HG02884 (cell line): ENCODE results near the gene PLEKHS1.
"Not testable (repeated sequence)": the region's sequence is repeated elsewhere in the genome, so short reads cannot be mapped to it uniquely, and the experiment has no call there.

ENCODE experiments used
- ATAC-seq: cut with Tn5 transposase; IDR thresholded peaks from one replicate; pipeline ENCODE4 v1.9.1; 2021; ENCODE audit warnings: mild to moderate bottlenecking, moderate library complexity; ENCODE audit not compliant: unreplicated experiment

The PLEKHS1 gene

DNA sequence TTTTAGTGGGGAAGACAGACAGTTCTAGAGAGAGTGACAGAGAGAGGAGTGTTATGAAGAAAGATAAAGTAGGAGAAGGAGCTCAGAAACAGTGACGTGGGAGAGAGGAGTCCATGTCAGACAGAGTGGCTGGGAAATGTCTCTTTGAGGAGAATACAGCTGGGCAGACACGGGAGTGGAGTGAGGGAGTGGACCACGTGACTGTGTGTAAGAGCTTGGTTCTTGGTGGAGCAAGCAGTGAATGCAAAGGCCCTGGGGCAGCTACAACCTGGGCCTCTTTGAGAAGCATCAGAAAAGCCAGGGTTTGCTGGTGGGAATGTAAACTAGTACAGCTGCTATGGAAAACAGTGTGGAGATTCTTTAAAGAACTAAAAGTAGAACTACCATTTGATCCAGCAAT is 11.9 kb upstream of the PLEKHS1 start:
- ATAC-seq = no peak

DNA sequence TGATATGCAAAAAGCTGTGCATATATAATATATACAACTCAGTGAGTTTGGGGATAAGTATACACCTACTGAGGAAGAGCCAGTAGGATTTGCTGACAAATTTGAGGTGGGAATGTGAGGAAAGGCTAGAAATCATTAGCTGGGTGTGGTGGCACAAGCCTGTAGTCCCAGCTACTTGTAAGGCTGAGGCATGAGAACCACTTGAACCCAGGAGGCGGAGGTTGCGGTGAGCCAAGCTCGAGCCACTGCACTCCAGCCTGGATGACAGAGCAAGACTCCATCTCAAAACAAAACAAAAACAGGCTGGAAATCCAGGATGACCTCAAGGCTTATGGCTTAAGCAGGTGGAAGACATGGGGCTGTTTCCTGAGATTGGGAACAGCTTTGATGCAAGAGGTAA is 10.6 kb upstream of the PLEKHS1 start:
- ATAC-seq = no peak

DNA sequence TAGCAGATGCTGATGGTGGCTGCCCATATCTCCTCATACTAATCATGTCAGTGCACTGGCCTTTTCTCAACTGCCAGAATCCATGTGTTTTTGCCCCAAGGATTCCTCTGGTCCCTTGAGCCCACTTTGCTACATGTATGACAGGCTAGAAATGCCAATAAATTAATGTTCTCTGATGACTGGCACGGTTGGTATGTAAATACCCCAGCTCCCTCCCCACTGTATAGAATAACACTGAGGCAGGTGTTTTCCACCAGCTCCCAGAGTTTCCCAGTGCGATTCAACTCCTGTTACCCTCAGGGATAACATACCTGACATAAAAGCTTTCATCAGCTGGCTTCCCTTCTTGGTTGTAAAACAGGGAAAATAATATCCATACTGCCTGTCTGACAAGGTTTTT is 9.0 kb upstream of the PLEKHS1 start:
- ATAC-seq = no peak

DNA sequence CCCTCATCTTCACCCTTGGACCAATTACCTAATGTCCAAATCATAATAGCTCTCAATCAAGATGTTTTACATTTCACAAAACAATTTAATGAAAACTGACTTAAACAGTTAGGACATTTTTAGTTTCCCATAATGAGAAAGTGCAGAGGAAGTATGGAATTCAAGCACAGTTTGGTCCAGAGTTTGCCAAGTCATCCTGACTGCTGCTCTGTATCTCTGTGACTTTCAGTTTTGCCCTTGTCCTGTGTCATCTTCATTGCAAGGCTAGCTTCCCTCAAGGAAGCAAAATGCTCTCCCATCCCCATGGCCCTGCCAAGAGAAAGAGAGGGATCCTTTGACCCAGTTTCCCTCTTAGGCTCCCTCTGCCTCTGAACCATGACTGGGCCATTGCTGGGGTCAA is 7.9 kb upstream of the PLEKHS1 start:
- no peak for ATAC-seq

DNA sequence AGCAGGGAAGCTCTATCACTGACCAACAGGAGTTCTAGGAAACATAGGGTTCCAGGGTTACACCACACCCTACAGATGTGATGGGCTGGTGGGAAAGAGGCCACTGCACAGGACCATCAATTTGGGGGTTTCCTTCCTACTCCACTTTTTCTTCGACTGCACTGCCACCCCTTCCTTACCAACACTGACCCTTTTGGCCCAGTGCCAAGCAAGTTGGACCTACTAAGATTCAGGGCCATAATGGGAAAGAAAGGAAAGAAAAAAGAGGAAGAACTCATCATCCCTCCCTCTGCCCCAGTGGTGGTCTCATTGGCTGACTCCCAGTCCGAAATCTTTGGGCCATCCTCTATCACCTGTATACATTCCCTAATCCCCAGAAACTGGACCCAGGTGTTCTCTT is 6.1 kb upstream of the PLEKHS1 start:
- ATAC-seq = no peak

DNA sequence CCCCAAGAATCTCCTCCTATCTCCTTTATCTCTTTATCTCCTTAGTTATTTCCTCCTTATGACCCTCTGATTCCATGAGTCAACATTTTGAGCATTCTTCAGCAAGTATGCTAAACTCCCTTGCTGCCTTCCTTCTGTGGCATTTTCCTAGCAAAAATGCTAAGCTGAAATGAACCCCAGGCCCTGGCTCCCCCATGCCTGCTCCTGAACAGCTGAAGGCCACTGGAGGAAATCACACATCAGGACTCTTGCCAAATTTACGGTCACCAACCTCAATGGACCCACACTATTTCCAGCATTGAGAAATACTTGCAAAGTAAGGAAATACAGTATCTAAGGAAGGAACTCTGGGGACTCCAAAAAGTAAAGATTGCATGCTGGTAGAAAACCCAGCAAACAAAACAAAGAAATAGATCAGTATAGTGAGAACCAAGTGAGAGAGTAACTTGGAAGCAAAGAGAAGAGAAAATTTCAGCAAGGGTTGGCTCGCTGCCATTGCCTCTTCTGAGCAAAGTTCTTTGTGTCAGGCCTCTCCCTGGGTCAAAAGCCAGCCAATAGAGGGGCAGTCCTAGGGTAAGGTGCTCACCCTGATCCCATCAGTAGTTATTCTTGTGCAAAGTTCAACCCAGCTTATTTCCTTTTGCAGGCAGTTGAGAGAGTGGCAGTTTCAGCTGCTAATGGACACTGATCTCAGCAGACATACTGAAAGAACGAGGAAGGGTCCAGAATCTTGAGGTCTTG is 5.1 kb upstream of the PLEKHS1 start:
- no peak for ATAC-seq

DNA sequence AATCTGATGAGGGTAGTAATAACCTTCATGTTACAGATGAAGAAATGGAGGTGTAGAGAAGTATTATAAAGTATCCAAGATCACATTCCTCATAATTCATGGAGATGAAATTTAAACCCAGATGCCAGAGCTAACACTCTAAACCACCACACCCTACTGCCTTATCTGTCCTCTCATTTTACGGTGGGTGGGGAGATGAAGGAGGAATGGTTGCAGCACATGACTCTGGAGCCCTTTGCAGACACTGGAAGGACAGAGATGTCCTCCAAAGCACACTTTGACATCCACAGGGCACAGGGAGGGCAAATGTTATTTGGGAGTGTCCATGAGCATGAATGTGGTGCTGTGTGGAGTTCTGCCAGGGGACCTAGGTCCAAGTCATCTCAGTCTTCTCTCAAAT is 1.1 kb downstream of the PLEKHS1 start:
- ATAC-seq = no peak

DNA sequence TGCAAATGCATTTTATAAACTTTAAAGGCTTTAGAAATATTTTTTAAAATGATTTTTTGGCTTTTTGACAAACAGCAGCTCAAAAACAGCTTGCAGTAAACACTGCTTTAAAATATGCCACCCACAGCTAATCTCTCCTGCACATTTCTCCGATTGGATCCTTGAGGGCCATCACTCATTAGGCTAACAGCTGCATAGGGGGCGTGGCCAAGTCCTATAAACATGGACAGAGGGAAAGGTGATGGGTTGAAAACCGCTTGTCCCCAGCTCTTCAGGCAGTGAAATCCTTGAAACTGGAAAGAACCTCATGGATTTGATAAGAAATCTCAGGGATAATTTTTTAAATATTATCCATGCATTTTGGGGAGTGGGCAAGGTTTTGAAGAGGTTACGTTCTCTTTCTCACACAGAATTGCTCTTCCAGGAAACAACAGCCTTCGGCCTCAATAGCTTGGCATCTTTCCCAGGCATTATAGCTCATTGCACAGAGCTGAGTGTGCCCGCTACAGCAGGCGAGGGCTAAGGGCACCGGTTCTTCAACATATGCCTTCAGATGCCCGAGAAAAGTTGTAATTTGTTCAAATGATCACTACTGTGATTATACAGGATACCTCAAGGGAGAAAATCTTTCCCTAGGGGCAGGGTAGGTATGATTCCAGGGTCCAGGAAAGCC is 1.7 kb downstream of the PLEKHS1 start:
- no peak for ATAC-seq

DNA sequence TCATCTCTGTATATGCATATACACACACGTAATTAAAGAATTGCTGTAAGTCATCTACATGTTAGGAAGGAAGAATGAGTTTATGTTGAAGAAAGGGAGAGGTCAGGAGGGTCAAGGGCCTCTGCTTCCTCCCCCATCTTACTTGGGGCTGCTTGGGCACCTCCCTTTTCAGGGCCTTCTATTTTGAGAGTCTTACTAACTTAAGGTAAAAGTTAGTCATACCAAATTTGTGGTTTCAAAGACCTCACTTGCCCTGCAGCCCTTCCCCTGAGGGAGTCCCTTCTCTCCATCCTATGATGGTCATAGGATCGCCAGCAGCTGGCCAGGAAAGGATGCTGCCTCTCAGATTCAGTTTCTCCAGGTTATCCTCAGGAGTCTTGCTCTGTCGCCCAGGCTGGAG is 2.6 kb downstream of the PLEKHS1 start:
- ATAC-seq = no peak

DNA sequence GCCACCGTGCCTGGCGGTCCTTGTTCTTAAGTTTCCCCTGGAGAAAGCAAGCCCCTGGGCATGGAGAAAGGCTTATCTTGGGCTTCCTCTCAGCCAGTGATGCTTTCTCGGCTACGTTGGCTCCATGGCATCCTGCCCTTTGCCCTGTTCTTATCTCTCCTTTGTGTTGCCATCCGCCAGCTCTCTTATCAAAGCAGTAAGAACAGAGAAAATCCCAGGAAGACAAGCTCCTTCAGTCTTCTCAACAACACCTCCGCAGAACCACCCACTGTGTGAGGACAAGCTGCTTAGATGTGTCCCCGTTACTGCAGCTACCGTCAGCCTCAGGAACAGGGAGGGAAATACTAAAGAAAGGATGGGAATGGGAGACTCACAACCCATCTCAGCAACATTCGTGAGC is 3.3 kb downstream of the PLEKHS1 start:
- no peak for ATAC-seq

DNA sequence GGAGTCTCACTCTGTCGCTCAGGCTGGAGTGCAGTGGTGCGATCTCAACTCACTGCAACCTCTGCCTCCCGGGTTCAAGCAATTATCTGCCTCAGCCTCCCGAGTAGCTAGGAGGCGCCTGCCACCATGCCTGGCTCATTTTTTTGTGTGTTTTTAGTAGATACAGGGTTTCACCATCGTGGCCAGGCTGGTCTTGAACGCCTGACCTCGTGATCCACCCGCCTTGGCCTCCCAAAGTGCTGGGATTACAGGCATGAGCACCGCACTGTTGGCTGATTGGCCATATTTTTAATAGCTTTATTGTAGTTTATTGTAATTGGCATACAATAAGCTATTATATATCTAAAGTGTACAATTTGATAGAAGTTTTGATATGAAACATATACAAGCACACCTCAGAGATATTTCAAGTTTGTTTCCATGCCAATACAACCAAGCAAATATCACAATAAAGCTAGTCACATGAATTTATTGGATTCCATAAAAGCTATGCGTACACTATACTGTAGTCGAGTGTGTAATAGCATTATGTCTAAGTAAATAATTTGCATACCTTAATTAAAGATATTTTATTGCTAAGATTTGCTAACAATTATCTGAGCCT is 5.6 kb downstream of the PLEKHS1 start:
- ATAC-seq = no peak

DNA sequence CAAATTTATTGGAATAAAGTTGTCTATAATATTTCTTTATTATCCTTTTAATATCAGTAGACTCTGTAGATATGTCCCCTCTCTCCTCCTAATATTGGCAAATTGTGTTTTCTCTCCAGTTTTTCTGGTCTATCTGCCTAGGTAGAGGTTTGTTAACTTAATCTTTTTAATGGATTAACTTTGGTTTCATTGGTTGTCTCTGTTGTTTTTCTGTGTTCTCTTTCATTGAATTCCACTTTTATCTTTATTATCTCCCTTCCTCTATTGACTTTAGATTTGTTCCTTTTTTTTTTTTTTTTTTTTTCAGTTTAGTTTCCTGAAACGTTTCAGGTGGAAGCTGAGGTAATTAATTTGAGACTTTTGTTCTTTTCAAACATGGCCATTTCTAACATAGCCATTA is 10.6 kb downstream of the PLEKHS1 start:
- ATAC-seq = no peak

DNA sequence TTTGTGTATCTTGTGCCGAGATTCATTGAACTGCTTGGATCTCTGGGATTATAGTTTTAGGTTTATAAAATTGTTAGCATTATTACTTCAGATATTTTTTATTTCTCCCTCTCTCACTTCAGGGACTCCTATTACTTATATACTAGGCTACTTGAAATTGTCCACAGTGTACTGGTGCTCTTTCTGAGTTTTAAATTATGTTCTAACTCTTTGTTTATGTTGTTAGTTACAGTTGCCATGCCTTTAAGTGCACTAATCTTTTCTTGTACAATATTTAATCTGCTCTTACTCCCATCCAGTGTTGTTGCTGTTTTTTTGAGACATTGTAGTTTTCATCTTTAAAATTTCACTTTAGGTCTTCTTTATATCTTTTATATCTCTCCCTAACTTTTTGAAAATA is 13.1 kb downstream of the PLEKHS1 start:
- no peak for ATAC-seq

DNA sequence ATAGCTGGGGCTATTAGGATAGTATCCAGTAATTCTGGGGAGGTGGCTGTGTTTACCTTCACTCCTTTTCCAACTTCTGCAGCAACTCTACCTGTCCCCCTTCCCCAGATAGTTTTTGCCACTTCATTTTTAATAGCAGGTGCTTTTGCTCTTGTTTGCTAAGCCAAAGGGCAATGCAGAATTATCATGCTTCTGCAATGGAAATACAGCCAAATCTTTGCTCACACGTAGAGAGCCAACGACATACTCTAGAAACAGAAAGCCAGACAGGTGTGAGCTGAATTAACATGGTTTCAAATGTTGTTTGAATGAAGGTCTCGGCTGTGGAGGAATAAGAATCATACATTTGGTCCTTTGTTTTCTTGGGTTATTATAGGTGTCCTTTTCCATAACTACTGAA is 14.4 kb downstream of the PLEKHS1 start:
- ATAC-seq = no peak

DNA sequence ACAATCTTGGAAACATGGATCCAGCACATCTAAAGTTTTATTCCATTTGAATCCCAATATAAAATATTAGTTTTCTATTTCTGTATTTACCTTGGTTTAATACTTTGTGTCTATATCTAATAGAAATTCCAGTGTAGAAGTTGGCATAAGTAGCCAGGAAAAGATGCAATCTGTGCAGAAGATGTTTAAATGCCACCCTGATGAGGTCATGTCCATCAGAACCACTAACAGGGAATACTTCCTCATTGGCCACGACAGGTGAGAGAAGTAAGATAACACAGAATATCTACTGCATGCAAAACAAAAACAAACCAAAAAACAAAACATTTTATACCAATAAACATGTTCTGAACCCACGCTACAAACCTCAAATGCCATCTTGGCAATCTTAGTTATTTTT is 15.7 kb downstream of the PLEKHS1 start:
- no peak for ATAC-seq

DNA sequence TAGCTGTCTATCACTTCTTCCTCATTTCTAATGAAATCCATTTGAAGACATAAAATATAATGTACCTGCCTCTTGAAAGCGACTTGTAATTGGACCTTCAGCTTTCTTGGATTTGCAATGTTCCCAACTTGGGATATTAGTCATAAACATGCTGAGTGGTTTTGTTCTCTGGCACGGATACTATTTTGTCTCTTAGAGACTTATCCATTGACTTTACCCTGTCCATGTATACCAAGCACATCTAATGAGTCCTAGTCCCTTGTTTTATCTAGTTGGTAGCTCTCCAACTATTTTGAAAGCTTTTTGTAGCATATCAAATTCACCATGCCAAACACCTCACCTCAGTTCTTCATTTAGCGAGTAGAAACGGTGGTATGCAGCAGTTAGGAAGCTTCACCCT is 18.9 kb downstream of the PLEKHS1 start:
- no peak for ATAC-seq

DNA sequence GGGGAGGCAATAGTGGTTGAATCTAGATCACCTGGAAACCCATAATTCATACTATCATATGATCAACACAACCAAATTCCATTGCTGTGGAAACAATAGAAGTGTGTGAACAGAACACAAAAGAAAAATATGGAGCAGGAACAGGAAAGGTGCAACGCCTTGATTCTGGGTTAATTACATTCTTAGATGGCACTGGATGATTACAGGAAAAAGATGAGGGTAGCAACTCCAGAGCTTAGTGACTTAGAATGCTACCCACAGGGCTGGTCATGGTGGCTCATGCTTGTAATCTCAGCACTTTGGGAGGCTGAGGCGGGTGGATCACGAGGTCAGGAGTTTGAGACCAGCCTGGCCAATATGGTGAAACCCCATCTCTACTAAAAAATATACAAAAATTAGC is 19.6 kb downstream of the PLEKHS1 start:
- ATAC-seq = not testable (repeated sequence)

DNA sequence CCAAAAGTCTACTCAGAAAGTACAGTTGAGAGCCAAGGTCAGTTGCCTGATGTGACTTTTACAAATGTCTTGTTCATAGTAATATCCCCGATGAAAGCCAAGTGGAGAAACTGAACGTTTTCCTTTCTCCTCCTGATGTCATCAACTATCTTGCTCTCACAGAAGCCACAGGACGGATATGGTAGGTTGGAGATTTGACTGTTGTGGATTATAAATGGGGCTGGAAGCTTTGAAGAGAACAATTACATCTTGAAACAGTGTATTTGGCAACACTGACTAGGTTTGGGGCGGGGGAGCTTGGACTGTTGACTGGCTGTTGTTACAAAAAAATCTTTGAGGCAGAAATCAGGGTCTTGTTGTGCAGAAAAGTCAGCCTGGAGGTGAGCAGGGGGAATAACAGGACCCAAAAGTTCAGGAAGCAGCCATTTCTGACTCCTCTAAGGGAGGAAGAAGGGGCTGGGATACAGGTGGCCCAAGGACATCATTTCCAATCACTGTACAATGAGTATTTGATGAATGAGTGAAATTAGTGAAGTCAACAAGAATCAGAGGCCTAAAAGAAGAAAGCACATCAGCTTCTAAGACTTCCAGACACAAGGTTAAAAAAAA is 24.3 kb downstream of the PLEKHS1 start:
- ATAC-seq = no peak

DNA sequence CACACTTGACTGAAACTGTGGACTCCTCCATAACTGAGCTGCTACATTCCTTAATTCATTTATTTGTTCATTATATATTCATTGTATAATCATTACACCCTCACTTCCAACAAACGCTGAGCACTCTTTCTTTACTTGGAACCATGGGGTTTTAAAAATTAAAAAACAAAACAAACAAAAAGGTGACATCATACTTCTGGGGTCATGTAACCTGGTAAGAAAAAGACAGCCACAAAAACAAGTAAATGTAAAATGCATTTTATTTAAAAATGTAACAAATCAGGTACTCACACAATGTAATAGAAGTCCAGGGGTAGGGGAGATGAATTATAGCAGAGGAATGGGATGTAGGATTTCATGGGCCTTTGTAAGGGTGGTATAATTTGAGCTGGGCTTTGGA is 25.1 kb downstream of the PLEKHS1 start:
- ATAC-seq = no peak

DNA sequence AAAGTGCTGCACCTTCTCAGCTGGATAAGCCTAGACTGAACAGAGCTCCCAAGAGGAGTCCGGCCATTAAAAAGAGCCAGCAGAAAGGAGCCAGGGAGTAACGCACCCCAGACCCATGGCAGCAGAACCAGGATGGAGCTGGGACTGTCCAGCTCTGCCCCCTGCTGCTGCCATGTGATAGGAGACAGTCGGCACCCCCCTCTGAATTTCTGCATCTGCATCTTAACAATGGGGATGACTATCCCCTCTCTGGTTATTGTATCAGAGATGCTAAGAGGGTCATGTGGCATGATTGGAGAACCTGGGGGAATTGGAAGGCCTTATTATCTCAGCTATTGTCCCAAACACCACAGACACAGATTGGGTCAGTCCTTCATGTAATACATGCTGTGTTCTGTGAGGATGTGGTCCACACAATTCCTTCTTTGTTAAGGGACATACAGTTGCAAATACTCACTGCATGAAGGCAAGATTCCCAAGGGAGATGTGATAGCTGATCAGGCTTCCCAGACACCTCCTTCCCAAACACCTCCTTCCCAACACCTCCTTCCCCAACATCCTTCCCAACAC is 29.3 kb downstream of the PLEKHS1 start:
- ATAC-seq = no peak

DNA sequence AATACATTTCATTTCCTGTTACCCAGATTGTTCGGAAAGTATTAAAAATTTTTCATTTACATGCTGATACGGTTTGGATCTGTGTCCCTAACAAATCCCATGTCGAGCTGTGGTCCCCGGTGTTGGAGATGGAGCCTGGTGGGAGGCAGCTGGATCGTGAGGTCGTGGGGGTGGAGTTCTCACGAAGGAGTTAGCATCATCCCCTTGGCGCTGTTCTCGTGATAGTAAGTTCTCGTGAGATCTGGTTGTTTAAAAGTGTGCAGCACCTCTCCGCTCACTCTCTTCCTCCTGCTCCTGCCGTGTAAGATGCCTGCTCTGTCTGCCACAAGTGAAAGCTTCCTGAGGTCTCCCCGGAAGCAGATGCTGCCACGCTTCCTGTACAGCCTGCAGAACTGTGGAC is 30.9 kb downstream of the PLEKHS1 start:
- no peak for ATAC-seq
